Ascending aorta (tissue), 2 donors: ENCODE results near the gene AP1S3. TPM values are rescaled to one million over a fixed set of nuclear protein-coding genes. Genes with fewer than 3 reads are reported as not detected.

Source experiments
- DNase-seq, 2 donors: peaks; one replicate each; pipeline ENCODE4 v3.0.0-alpha.2; 2019; ENCODE audit warnings: low spot score in 2 of 2
- H3K27ac ChIP-seq, 2 donors: fragments of 200-600 bp; sonication (generic); one replicate each; pipeline ENCODE4 v1.5.1; 2016 to 2017; ENCODE audit warnings: mild to moderate bottlenecking in 1 of 2
- H3K27me3 ChIP-seq: fragments of 200-600 bp; sonication (generic); one replicate; pipeline ENCODE4 v1.5.1; 2017
- H3K36me3 ChIP-seq, 2 donors: fragments of 200-600 bp; sonication (generic); one replicate each; pipeline ENCODE4 v1.5.1; 2016
- H3K4me1 ChIP-seq, 2 donors: fragments of 200-600 bp; sonication (generic); one replicate each; pipeline ENCODE4 v1.5.1; 2016 to 2017; ENCODE audit warnings: mild to moderate bottlenecking in 1 of 2
- H3K4me3 ChIP-seq, 2 donors: fragments of 200-600 bp; sonication (generic); one replicate each; pipeline ENCODE4 v1.5.1; 2016 to 2017; ENCODE audit warnings: mild to moderate bottlenecking in 1 of 2
- H3K9me3 ChIP-seq, 2 donors: fragments of 200-600 bp; sonication (generic); one replicate each; pipeline ENCODE4 v1.5.1; 2016
- intact Hi-C: fragments of 100-400 bp; cut with DNase I; formaldehyde crosslinking; loops from one replicate; pipeline ENCODE4 v1.15.1; 2023
- total RNA-seq: library from RNA; depleted of rRNA; stranded (reverse); fragments of >200 nt; gene quantifications from one replicate; pipeline ENCODE4 v1.1.0, GENCODE V29; 2016
- TF ChIP-seq, protein P1 (sequence below), 3 experiments: fragments of 200-600 bp in 2 of 3; fragments of 450-650 bp in 1 of 3; sonication (generic) in 2 of 3; IDR thresholded peaks; one replicate each; pipeline ENCODE4 v1.5.1; 2016 to 2019; ENCODE audit warnings: antibody characterized with exemption in 3 of 3, mild to moderate bottlenecking in 1 of 3, moderate library complexity in 1 of 3

The AP1S3 gene
- total RNA-seq, 1 donor from 2014 or later: not detected

DNA sequence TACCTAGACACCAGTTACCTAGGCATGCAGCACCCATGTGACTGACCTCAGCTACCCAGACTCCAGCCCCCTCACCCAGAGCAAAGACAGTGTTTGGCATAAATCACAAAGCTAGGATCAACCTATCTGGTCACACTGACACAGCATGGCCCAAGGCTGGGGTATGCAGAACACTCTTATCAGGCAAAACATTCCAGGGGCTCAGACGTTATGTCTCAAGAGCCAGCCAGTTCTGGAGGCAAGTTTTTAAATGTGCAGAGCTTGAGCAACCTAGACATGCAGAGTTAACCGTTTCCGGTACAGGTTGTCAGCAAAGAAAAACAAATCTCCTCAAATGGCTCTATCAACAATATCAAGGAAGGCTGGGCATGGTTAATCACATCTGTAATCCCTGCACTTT lies 92.8 kb downstream of the AP1S3 start:
- H3K4me3 ChIP-seq: no peak overlapping the region
- intact Hi-C loops: no loop called here

DNA sequence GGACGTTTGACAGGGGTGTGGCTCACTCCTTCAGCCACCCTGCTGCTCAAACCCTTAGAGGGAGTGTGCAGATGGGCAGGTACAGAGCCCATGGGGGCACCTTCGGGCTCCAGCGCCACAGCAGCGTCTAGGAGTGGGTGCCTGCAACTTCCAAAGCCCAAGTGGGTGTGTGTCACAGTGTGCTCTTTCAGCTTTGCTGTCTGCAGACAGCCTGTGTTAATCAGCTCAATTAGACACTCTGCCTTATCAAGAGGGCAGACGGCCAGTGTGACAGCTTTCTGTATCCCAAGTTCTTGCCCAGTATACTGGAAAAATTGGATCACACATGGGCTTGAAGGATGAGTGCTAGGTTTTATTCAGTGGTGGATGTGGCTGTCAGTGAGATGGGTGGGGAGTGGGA lies 96.7 kb downstream of the AP1S3 start:
- H3K9me3 ChIP-seq: no peaks in the 10 kb centered on the region
- H3K36me3 ChIP-seq: no peaks in the 10 kb centered on the region
- no peak overlapping the region for H3K4me3 ChIP-seq
- no peaks in the 10 kb centered on the region for H3K27me3 ChIP-seq
- peaks cover 0 to 8% of the 10 kb centered on the region in 2 donors for H3K4me1 ChIP-seq
- TF ChIP-seq, protein P1, sequence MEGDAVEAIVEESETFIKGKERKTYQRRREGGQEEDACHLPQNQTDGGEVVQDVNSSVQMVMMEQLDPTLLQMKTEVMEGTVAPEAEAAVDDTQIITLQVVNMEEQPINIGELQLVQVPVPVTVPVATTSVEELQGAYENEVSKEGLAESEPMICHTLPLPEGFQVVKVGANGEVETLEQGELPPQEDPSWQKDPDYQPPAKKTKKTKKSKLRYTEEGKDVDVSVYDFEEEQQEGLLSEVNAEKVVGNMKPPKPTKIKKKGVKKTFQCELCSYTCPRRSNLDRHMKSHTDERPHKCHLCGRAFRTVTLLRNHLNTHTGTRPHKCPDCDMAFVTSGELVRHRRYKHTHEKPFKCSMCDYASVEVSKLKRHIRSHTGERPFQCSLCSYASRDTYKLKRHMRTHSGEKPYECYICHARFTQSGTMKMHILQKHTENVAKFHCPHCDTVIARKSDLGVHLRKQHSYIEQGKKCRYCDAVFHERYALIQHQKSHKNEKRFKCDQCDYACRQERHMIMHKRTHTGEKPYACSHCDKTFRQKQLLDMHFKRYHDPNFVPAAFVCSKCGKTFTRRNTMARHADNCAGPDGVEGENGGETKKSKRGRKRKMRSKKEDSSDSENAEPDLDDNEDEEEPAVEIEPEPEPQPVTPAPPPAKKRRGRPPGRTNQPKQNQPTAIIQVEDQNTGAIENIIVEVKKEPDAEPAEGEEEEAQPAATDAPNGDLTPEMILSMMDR (IDR thresholded peaks at IDR 0.05): no peak
- no peak for DNase-seq
- no peak overlapping the region for H3K27ac ChIP-seq
- intact Hi-C loops: no loop called here

More for the DNA sequence above, 92.8 kb downstream of the AP1S3 start:
- no peaks in the 10 kb centered on the region for H3K9me3 ChIP-seq
- H3K27me3 ChIP-seq: no peaks in the 10 kb centered on the region
- peaks cover 0 to 8% of the 10 kb centered on the region in 2 donors for H3K4me1 ChIP-seq
- DNase-seq: no peak
- TF ChIP-seq, protein P1 (IDR thresholded peaks at IDR 0.05): no peak
- H3K27ac ChIP-seq: peak overlapping the region in 1 of 2 donors; percentile 65
- H3K36me3 ChIP-seq: no peaks in the 10 kb centered on the region

DNA sequence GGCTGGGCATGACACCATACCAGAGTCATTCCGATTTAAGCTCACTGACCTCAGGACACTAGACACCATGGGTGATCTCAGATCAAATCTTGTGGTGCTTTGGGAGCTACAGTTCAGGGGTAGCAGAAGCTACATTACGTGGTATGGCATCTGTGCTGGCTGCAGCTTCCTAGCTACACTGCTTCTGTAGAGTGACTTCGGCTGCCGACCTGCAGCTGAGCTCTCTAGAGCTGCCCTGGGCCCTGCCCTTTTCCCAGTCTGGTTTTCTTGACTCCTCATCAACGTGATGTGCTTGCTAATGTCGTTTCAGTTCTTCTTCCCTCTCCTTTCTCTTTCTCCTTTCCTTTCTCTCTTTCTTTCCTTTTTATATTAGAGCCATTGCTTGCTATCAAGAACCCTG lies 100.2 kb downstream of the AP1S3 start:
- Histone ChIP-seq H3K27me3 (no peaks in the 10 kb centered on the region), H3K4me1 (no peaks in the 10 kb centered on the region), H3K36me3 (no peaks in the 10 kb centered on the region), H3K9me3 (no peaks in the 10 kb centered on the region), H3K4me3 (no peak overlapping the region), H3K27ac (peak overlapping the region in 1 of 2 donors; percentile 68)
- intact Hi-C loops: no loop called here
- DNase-seq: no peak
- TF ChIP-seq, protein P1 (IDR thresholded peaks at IDR 0.05): no peak

DNA sequence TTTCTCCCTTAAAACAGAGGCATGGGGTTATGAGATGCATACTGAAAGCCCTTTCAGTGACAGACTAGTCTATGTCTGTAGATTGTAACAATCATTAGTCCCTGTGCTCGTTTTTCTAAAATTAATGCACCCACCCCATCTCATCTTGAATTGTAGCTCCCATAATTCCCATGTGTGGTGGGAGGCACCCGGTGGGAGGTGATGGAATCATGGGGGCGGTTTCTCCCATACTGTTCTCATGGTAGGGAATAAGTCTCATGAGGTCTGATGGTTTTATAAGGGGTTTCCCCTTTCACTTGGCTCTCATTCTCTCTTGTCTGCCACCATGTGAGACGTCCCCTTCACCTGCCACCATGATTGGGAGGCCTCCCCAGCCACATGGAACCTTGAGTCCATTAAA lies 100.9 kb downstream of the AP1S3 start:
- TF ChIP-seq, protein P1 (IDR thresholded peaks at IDR 0.05): no peak
- Histone ChIP-seq H3K27me3 (no peaks in the 10 kb centered on the region), H3K27ac (peak overlapping the region in 1 of 2 donors; percentile 68), H3K4me1 (no peaks in the 10 kb centered on the region), H3K9me3 (no peaks in the 10 kb centered on the region), H3K36me3 (no peaks in the 10 kb centered on the region), H3K4me3 (no peak overlapping the region)
- DNase-seq: no peak
- intact Hi-C loops: no loop called here

DNA sequence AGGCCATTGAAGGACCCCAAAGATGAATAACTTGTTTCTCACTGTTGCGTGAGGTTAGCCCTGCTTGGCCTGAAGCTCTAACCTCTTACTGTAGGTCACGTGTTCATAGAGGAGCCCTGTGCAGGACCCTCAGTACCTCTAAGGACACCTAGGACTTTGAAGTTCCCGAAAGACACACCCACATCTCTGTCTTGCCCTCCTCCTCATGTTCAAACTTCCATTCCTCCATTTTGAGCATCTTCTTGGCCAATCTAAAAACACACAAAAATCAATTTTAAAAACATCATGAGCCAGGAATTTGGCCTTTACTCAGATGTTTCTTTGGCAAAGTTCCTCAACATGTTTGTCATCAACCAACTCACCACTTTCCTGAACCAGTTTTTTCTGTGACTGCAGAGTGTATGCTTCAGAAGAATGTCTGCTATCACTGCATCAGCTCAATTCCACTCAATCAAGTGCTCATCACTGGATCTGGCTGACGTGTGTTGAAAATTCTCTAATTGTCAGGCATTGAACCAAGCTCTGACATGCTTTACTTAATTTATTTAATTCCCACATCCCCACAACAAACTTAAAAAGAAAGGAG lies 101.6 kb downstream of the AP1S3 start:
- TF ChIP-seq, protein P1 (IDR thresholded peaks at IDR 0.05): no peak

More for the DNA sequence above, 101.6 kb downstream of the AP1S3 start:
- Histone ChIP-seq H3K9me3 (no peaks in the 10 kb centered on the region), H3K4me3 (no peak overlapping the region), H3K27me3 (no peaks in the 10 kb centered on the region), H3K27ac (peak overlapping the region in 1 of 2 donors; percentile 68), H3K36me3 (no peaks in the 10 kb centered on the region), H3K4me1 (no peaks in the 10 kb centered on the region)
- no peak for DNase-seq
- intact Hi-C loops: no loop called here
